ENCODE data around the gene MYO18B.

DNA sequence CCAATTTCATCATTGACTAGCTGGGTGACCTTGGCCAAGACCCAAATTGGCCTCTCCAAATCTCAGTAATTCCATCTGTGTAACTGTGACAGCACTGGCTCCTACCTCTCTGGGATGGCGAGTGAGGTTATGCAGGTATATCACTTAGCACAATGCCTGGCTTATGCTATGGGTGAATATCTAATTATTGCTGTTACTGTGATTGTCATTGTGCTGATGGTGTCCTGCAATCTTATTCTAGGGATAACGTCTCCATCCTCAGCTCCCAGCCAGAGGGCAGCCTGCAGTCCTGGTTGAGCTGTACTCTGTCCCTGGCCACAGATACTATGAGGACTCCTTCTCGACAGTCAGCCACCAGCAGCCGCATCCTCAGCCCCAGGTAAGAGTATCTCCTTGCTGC lies 262.5 kb downstream of the MYO18B start:
- TF ChIP-seq CTCF (conservative IDR thresholded peaks at IDR 0.05 in 1 of 2, IDR thresholded peaks at IDR 0.05 in 1 of 2; ENCODE audit: extremely low read depth in 1 of 2, insufficient read depth in 1 of 2, low read depth in 1 of 2, low read length in 2 of 2) = no peak
- TF ChIP-seq EZH2 (IDR thresholded peaks at IDR 0.05; ENCODE audit: borderline replicate concordance, low read length) = no peak

All from mammary epithelial cell (primary cell).